Fibroblast of lung (primary cell): ENCODE results near the gene IRF9. TPM values are rescaled to one million over a fixed set of nuclear protein-coding genes. Genes with fewer than 3 reads are reported as not detected.

Experiments used
- DNase-seq, 2 donors: peaks; one replicate each; pipeline versions ENCODE4 v3.0.0 to v3.0.0-alpha.2; 2010; ENCODE audit warnings: low read depth in 2 of 2
- H2AFZ ChIP-seq: 2 replicates; pipeline ENCODE4 v1.5.1; 2012; ENCODE audit warnings: low read length, control low read depth, inconsistent platforms
- H3K27ac ChIP-seq: 2 replicates; pipeline ENCODE4 v1.5.1; 2011; ENCODE audit warnings: low read length, control low read depth; ENCODE audit not compliant: insufficient read depth
- H3K27me3 ChIP-seq: 2 replicates; pipeline ENCODE4 v1.5.1; 2011; ENCODE audit warnings: mild to moderate bottlenecking, low read length; ENCODE audit not compliant: control insufficient read depth, insufficient read depth
- H3K36me3 ChIP-seq: 2 replicates; pipeline ENCODE4 v1.5.1; 2011; ENCODE audit warnings: low read length; ENCODE audit not compliant: control insufficient read depth, insufficient read depth
- H3K4me1 ChIP-seq: 2 replicates; pipeline ENCODE4 v1.5.1; 2011; ENCODE audit warnings: low read length; ENCODE audit not compliant: control insufficient read depth, insufficient read depth; ENCODE audit errors: extremely low read depth
- H3K4me2 ChIP-seq: 2 replicates; pipeline ENCODE4 v1.5.1; 2011; ENCODE audit warnings: low read length, control low read depth; ENCODE audit not compliant: insufficient read depth; ENCODE audit errors: extremely low read depth
- H3K4me3 ChIP-seq, 4 experiments: fragments of 200-600 bp in 1 of 4; sonication (generic) in 1 of 4; replicated peaks in 1 of 4; 2 replicates each; pipeline ENCODE4 v1.5.1; 2011 to 2016; ENCODE audit warnings: low read length in 4 of 4, low read depth in 3 of 4, mild to moderate bottlenecking in 3 of 4, control low read depth in 2 of 4, inconsistent platforms in 1 of 4, mixed read lengths in 1 of 4; ENCODE audit not compliant: insufficient read depth in 1 of 4; ENCODE audit errors: control extremely low read depth in 1 of 4
- H3K79me2 ChIP-seq: 2 replicates; pipeline ENCODE4 v1.5.1; 2012; ENCODE audit warnings: mild to moderate bottlenecking, low read length, inconsistent platforms; ENCODE audit not compliant: control insufficient read depth, insufficient read depth
- H3K9ac ChIP-seq: 2 replicates; pipeline ENCODE4 v1.5.1; 2011; ENCODE audit warnings: mild to moderate bottlenecking, low read length, control low read depth; ENCODE audit not compliant: insufficient read depth
- H3K9me3 ChIP-seq: 2 replicates; pipeline ENCODE4 v1.5.1; 2012; ENCODE audit warnings: low read depth, low read length; ENCODE audit not compliant: control insufficient read depth, insufficient read depth
- H4K20me1 ChIP-seq: 2 replicates; pipeline ENCODE4 v1.5.1; 2011; ENCODE audit warnings: low read length; ENCODE audit not compliant: control insufficient read depth, insufficient read depth; ENCODE audit errors: extremely low read depth
- CTCF ChIP-seq, 2 donors: IDR thresholded peaks in 1 of 2; conservative IDR thresholded peaks in 1 of 2; 1 replicate in 1 of 2; 2 replicates in 1 of 2; pipeline ENCODE4 v1.5.1; 2011 to 2012; ENCODE audit warnings: low read length in 2 of 2, control low read depth in 1 of 2, inconsistent platforms in 1 of 2, low read depth in 1 of 2, mild to moderate bottlenecking in 1 of 2
- EZH2 ChIP-seq: IDR thresholded peaks from 2 replicates; pipeline ENCODE4 v1.5.1; 2012; ENCODE audit warnings: low read length, control low read depth, mild to moderate bottlenecking; ENCODE audit errors: missing control alignments
- polyA minus RNA-seq: library from RNA; depleted of rRNA, polyadenylated mRNA; stranded (reverse); fragments of >200 nt; gene quantifications from 2 replicates; pipeline ENCODE4 v1.2.3, GENCODE V29; 2011; ENCODE audit warnings: low replicate concordance
- polyA plus RNA-seq, 2 donors: library from polyadenylated mRNA; depleted of rRNA in 1 of 2; stranded (reverse) in 1 of 2; unstranded in 1 of 2; fragments of >200 nt; gene quantifications; 2 replicates each; pipeline ENCODE4 v1.2.1, GENCODE V29; 2011 to 2012; ENCODE audit warnings: missing spikeins in 1 of 2
- total RNA-seq: library from RNA; depleted of rRNA; stranded (reverse); fragments of >200 nt; gene quantifications from 2 replicates; pipeline ENCODE4 v1.2.1, GENCODE V29; 2014

Gene IRF9
- total RNA-seq = 110 and 142 TPM in 2 replicates
- 70.4 and 79.9 TPM in 2 replicates for polyA plus RNA-seq
- polyA plus RNA-seq (2012) = 56.6 and 71.6 TPM in 2 replicates
- 89.8 and 121 TPM in 2 replicates for polyA minus RNA-seq

GRCh38 chr14:24160850-24161804, at the start of gene IRF9:
IRF9 (plus strand) TSS chr14:24161265; CDS start chr14:24162145, 880 bp downstream.
- Histone ChIP-seq H3K4me1 (peaks cover 10% of the 10 kb centered on the region), H3K9ac (peak within 1 kb of the TSS; percentile 67), H4K20me1 (no peaks in the 10 kb centered on the region), H3K9me3 (no peaks in the 10 kb centered on the region), H3K4me3 (peak within 1 kb of the TSS; percentile 68 to 100 (median 85)), H3K79me2 (peaks cover 19% of the 10 kb centered on the region), H3K27me3 (no peaks in the 10 kb centered on the region), H3K4me2 (peak within 1 kb of the TSS; percentile 89), H3K27ac (peak within 1 kb of the TSS; percentile 91), H2AFZ (no peak within 1 kb of the TSS), H3K36me3 (peaks cover 42% of the 10 kb centered on the region)
- TF ChIP-seq EZH2 = no peak
- peak; percentile 75 to 94 for TF ChIP-seq CTCF (conservative IDR thresholded peaks at IDR 0.05 in 1 of 2, IDR thresholded peaks at IDR 0.05 in 1 of 2; ENCODE audit: low read depth in 1 of 2, low read length in 2 of 2)
- peak; percentile 87 to 94 for DNase-seq

GRCh38 chr14:24113379-24113800, 47.7 kb upstream of the IRF9 start:
- Histone ChIP-seq H3K79me2 (no peaks in the 10 kb centered on the region), H3K4me3 (peak overlapping the region; percentile 39 to 96 (median 72)), H3K4me1 (peaks cover 5% of the 10 kb centered on the region), H3K36me3 (no peaks in the 10 kb centered on the region), H3K4me2 (peak overlapping the region; percentile 100), H3K9ac (peak overlapping the region; percentile 67), H2AFZ (peak overlapping the region; percentile 91), H3K27me3 (no peaks in the 10 kb centered on the region), H4K20me1 (no peaks in the 10 kb centered on the region), H3K9me3 (no peaks in the 10 kb centered on the region), H3K27ac (peak overlapping the region; percentile 98)
- DNase-seq = no peak
- TF ChIP-seq CTCF (conservative IDR thresholded peaks at IDR 0.05 in 1 of 2, IDR thresholded peaks at IDR 0.05 in 1 of 2; ENCODE audit: low read depth in 1 of 2, low read length in 2 of 2) = no peak
- no peak for TF ChIP-seq EZH2

GRCh38 chr14:24113801-24114531, 47.1 kb upstream of the IRF9 start:
- peak overlapping the region; percentile 96 for H2AFZ ChIP-seq
- H3K36me3 ChIP-seq = no peaks in the 10 kb centered on the region
- peak overlapping the region; percentile 100 for H3K4me2 ChIP-seq
- no peaks in the 10 kb centered on the region for H3K9me3 ChIP-seq
- no peaks in the 10 kb centered on the region for H3K79me2 ChIP-seq
- no peaks in the 10 kb centered on the region for H4K20me1 ChIP-seq
- H3K27ac ChIP-seq = peak overlapping the region; percentile 98
- peak overlapping the region; percentile 67 for H3K9ac ChIP-seq
- H3K27me3 ChIP-seq = no peaks in the 10 kb centered on the region
- TF ChIP-seq EZH2 (no peak), CTCF (conservative IDR thresholded peaks at IDR 0.05 in 1 of 2, IDR thresholded peaks at IDR 0.05 in 1 of 2; ENCODE audit: low read depth in 1 of 2, low read length in 2 of 2) (no peak)
- H3K4me1 ChIP-seq = peaks cover 5% of the 10 kb centered on the region
- DNase-seq = peak; percentile 92 to 93
- H3K4me3 ChIP-seq = peak overlapping the region; percentile 39 to 96 (median 72)
